H1 (cell line): ENCODE results near the gene NAV2. TPM values are rescaled to one million over a fixed set of nuclear protein-coding genes. Genes with fewer than 3 reads are reported as not detected.

Experiments used
- CBX8 ChIP-seq: fragments of 300-800, 300-1000 bp; sonication (generic); IDR thresholded peaks from 2 replicates; pipeline ENCODE4 v1.7.1; 2016; ENCODE audit warnings: low read depth, low read length, borderline replicate concordance
- CHD2 ChIP-seq: IDR thresholded peaks from 2 replicates; pipeline ENCODE4 v1.6.1; 2012; ENCODE audit warnings: low read length, improper control_type of control experiment
- FOSL1 ChIP-seq: IDR thresholded peaks from 2 replicates; pipeline ENCODE4 v1.6.1; 2011; ENCODE audit warnings: mild to moderate bottlenecking, low read depth, low read length, moderate library complexity; ENCODE audit not compliant: insufficient read depth
- HDAC2 ChIP-seq, 2 experiments: fragments of 300-600 bp in 1 of 2; sonication (generic) in 1 of 2; IDR thresholded peaks; 2 replicates each; pipeline ENCODE4 v1.6.1; 2011 to 2012; ENCODE audit warnings: low read depth in 2 of 2, low read length in 2 of 2, mild to moderate bottlenecking in 2 of 2, moderate library complexity in 2 of 2, borderline replicate concordance in 1 of 2, inconsistent platforms in 1 of 2
- SRF ChIP-seq: IDR thresholded peaks from 2 replicates; pipeline ENCODE4 v1.6.1; 2011; ENCODE audit warnings: mild to moderate bottlenecking, low read depth, low read length, moderate library complexity
- TCF12 ChIP-seq: IDR thresholded peaks from 2 replicates; pipeline ENCODE4 v1.6.1; 2011; ENCODE audit warnings: low read depth, mild to moderate bottlenecking, low read length
- YY1 ChIP-seq: IDR thresholded peaks from 2 replicates; pipeline ENCODE4 v1.6.1; 2011; ENCODE audit warnings: low read depth, mild to moderate bottlenecking, low read length
- polyA plus RNA-seq, 7 experiments: library from polyadenylated mRNA; depleted of rRNA in 3 of 7; stranded (reverse) in 5 of 7; unstranded in 2 of 7; fragments of >200 nt in 5 of 7; fragments of 200-250 nt in 2 of 7; gene quantifications; 1 replicate in 5 of 7; 2 replicates in 1 of 7; 4 replicates in 1 of 7; pipeline versions ENCODE4 v1.2.1 to v1.2.3, GENCODE V29; 2011 to 2013; ENCODE audit warnings: missing spikeins in 2 of 7, mixed read lengths in 2 of 7
- total RNA-seq: library from RNA; stranded (reverse); fragmentation: NEBNext Ultra II Directional; extraction: Animal tissue kit (Norgen Biotek cat#: 25700); gene quantifications from 2 replicates; pipeline ENCODE4 v1.2.1, GENCODE V29; 2021
- TF ChIP-seq, protein P1 (sequence below), 3 experiments: IDR thresholded peaks; 1 replicate in 2 of 3; 2 replicates in 1 of 3; pipeline versions ENCODE4 v1.5.1 to v1.6.1; 2011; ENCODE audit warnings: low read length in 3 of 3, mild to moderate bottlenecking in 3 of 3, inconsistent platforms in 2 of 3, low read depth in 1 of 3, moderate library complexity in 1 of 3; ENCODE audit not compliant: insufficient read depth in 1 of 3; ENCODE audit errors: control extremely low read depth in 1 of 3

The NAV2 gene
- total and polyA plus RNA-seq, 2 of the 8 experiments (the other 6 are each of a cell fraction or from before 2014, with no cell fraction given) = 35.6 to 73.6 TPM

- TF ChIP-seq, protein P1, sequence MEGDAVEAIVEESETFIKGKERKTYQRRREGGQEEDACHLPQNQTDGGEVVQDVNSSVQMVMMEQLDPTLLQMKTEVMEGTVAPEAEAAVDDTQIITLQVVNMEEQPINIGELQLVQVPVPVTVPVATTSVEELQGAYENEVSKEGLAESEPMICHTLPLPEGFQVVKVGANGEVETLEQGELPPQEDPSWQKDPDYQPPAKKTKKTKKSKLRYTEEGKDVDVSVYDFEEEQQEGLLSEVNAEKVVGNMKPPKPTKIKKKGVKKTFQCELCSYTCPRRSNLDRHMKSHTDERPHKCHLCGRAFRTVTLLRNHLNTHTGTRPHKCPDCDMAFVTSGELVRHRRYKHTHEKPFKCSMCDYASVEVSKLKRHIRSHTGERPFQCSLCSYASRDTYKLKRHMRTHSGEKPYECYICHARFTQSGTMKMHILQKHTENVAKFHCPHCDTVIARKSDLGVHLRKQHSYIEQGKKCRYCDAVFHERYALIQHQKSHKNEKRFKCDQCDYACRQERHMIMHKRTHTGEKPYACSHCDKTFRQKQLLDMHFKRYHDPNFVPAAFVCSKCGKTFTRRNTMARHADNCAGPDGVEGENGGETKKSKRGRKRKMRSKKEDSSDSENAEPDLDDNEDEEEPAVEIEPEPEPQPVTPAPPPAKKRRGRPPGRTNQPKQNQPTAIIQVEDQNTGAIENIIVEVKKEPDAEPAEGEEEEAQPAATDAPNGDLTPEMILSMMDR (IDR thresholded peaks at IDR 0.05; ENCODE audit: control extremely low read depth in 1 of 3, insufficient read depth in 1 of 3, low read depth in 1 of 3, low read length in 3 of 3) = no peak
- no peak for TF ChIP-seq CHD2
- no peak for TF ChIP-seq HDAC2 (IDR thresholded peaks at IDR 0.05; ENCODE audit: borderline replicate concordance in 1 of 2, low read depth in 2 of 2, low read length in 2 of 2)
- no peak for TF ChIP-seq CBX8
- TF ChIP-seq SRF = no peak
- no peak for TF ChIP-seq FOSL1
- no peak for TF ChIP-seq YY1
- no peak for TF ChIP-seq TCF12
- TF ChIP-seq, all 59 proteins: peak for 17
Measured at GRCh38 chr11:19712281-19713195, at the start of gene NAV2 (continued).
